SK-N-SH (cell line): Measurements from ENCODE around the gene SOBP. TPM values are rescaled to one million over a fixed set of nuclear protein-coding genes. Genes with fewer than 3 reads are reported as not detected.
A peak's percentile ranks its signal among the peaks of the same experiment; 100 is the strongest.

ENCODE experiments used
- CTCF ChIA-PET: fragments of 300-600, 350-600 bp; formaldehyde crosslinking; extraction: SDS; loops from one replicate; lab custom pipeline; 2021; lab: Yijun Ruan, JAX
- POLR2A ChIA-PET: fragments of 350-600 bp; sonication (Branson Sonifier 250); formaldehyde crosslinking; extraction: SDS; loops from one replicate; lab custom pipeline; 2020; ENCODE audit warnings: antibody characterized with exemption, inconsistent platforms; lab: Yijun Ruan, JAX
- DNase-seq: peaks from one replicate; pipeline ENCODE4 v3.0.0; 2012
- H2AFZ ChIP-seq: fragments of 200-600 bp; sonication (generic); 2 replicates; pipeline ENCODE4 v1.8.1; 2016; ENCODE audit warnings: antibody characterized with exemption, mild to moderate bottlenecking, low read depth
- H3F3A ChIP-seq: fragments of 200-600 bp; sonication (generic); replicated peaks from 2 replicates; pipeline ENCODE3; 2016; ENCODE audit warnings: antibody characterized with exemption, mild to moderate bottlenecking; ENCODE audit not compliant: insufficient read depth
- H3K27ac ChIP-seq, 2 experiments: fragments of 200-500 bp in 1 of 2; fragments of 200-600 bp in 1 of 2; sonication (Bioruptor generic) in 1 of 2; sonication (generic), shearing (Covaris generic) in 1 of 2; 2 replicates each; pipeline versions ENCODE4 v1.5.1 to v1.6.1; 2014 to 2016; ENCODE audit warnings: low read depth in 2 of 2, inconsistent platforms in 1 of 2, low read length in 1 of 2, mild to moderate bottlenecking in 1 of 2, mixed read lengths in 1 of 2
- H3K27me3 ChIP-seq: fragments of 200-600 bp; sonication (generic), shearing (Covaris generic); 2 replicates; pipeline ENCODE4 v1.6.1; 2016; ENCODE audit warnings: mixed run types; ENCODE audit not compliant: insufficient read depth
- H3K36me3 ChIP-seq, 2 experiments: fragments of 200-500 bp in 1 of 2; fragments of 200-600 bp in 1 of 2; sonication (Bioruptor generic) in 1 of 2; sonication (generic) in 1 of 2; replicated peaks in 1 of 2; 2 replicates each; pipeline versions ENCODE3 to v1.5.1; 2014 to 2016; ENCODE audit warnings: low read length in 1 of 2, mild to moderate bottlenecking in 1 of 2; ENCODE audit not compliant: insufficient read depth in 2 of 2, control insufficient read depth in 1 of 2
- H3K4me1 ChIP-seq, 2 experiments: fragments of 200-500 bp in 1 of 2; fragments of 200-600 bp in 1 of 2; sonication (Bioruptor generic) in 1 of 2; sonication (generic), shearing (Covaris generic) in 1 of 2; 2 replicates each; pipeline versions ENCODE4 v1.5.1 to v1.6.1; 2014 to 2016; ENCODE audit warnings: low read depth in 1 of 2, low read length in 1 of 2, mixed run types in 1 of 2; ENCODE audit not compliant: insufficient read depth in 2 of 2, control insufficient read depth in 1 of 2
- H3K4me2 ChIP-seq: fragments of 200-600 bp; sonication (generic), shearing (Covaris generic); 2 replicates; pipeline ENCODE4 v1.6.1; 2017; ENCODE audit warnings: mixed run types
- H3K4me3 ChIP-seq, 2 experiments: fragments of 200-500 bp in 1 of 2; fragments of 200-600 bp in 1 of 2; sonication (Bioruptor generic) in 1 of 2; sonication (generic), shearing (Covaris generic) in 1 of 2; 2 replicates each; pipeline versions ENCODE4 v1.5.1 to v1.8.1; 2014 to 2016; ENCODE audit warnings: low read depth in 2 of 2, inconsistent platforms in 1 of 2, low read length in 1 of 2, mild to moderate bottlenecking in 1 of 2, mixed read lengths in 1 of 2, moderate library complexity in 1 of 2
- H3K79me2 ChIP-seq: fragments of 200-600 bp; sonication (generic); 2 replicates; pipeline ENCODE4 v1.8.1; 2017; ENCODE audit warnings: mild to moderate bottlenecking; ENCODE audit not compliant: insufficient read depth
- H3K9ac ChIP-seq: fragments of 200-600 bp; sonication (generic); 2 replicates; pipeline ENCODE4 v1.6.1; 2017; ENCODE audit warnings: mixed run types
- H3K9me2 ChIP-seq: fragments of 200-600 bp; sonication (generic); 2 replicates; pipeline ENCODE4 v1.6.1; 2017; ENCODE audit warnings: mixed run types
- H3K9me3 ChIP-seq: fragments of 200-600 bp; sonication (generic); 2 replicates; pipeline ENCODE4 v1.6.1; 2017; ENCODE audit warnings: mixed run types, mild to moderate bottlenecking, moderate library complexity
- H4K20me1 ChIP-seq: fragments of 200-600 bp; sonication (generic); 2 replicates; pipeline ENCODE4 v1.6.1; 2017; ENCODE audit warnings: mild to moderate bottlenecking, mixed run types; ENCODE audit not compliant: insufficient read depth
- CHD2 ChIP-seq: fragments of 150-350 bp; IDR thresholded peaks from 2 replicates; pipeline ENCODE4 v1.6.1; 2018; ENCODE audit warnings: low read length; ENCODE audit not compliant: partially characterized antibody
- FOSL2 ChIP-seq: IDR thresholded peaks from 2 replicates; pipeline ENCODE4 v1.4.0; 2012; ENCODE audit warnings: low read depth, mild to moderate bottlenecking, moderate library complexity, borderline replicate concordance
- GABPA ChIP-seq: IDR thresholded peaks from 2 replicates; pipeline ENCODE4 v1.4.0; 2012; ENCODE audit warnings: low read depth, mild to moderate bottlenecking
- JUND ChIP-seq: IDR thresholded peaks from 2 replicates; pipeline ENCODE4 v1.4.0; 2012
- MAX ChIP-seq: IDR thresholded peaks from 2 replicates; pipeline ENCODE4 v1.4.0; 2012; ENCODE audit warnings: low read depth
- MXI1 ChIP-seq: IDR thresholded peaks from 2 replicates; pipeline ENCODE4 v1.6.1; 2012; ENCODE audit warnings: mild to moderate bottlenecking, low read depth, low read length, improper control_type of control experiment
- NRF1 ChIP-seq: IDR thresholded peaks from 2 replicates; pipeline ENCODE4 v1.6.1; 2012; ENCODE audit warnings: low read depth, mild to moderate bottlenecking, low read length
- RCOR1 ChIP-seq: fragments of 150-350 bp; IDR thresholded peaks from 2 replicates; pipeline ENCODE4 v1.6.1; 2017; ENCODE audit warnings: antibody characterized with exemption, low read length
- REST ChIP-seq: IDR thresholded peaks from 2 replicates; pipeline ENCODE4 v1.6.1; 2012; ENCODE audit warnings: mild to moderate bottlenecking, low read depth, low read length, moderate library complexity
- TEAD4 ChIP-seq: IDR thresholded peaks from 2 replicates; pipeline ENCODE4 v1.4.0; 2012; ENCODE audit warnings: mild to moderate bottlenecking, borderline replicate concordance; ENCODE audit not compliant: insufficient read depth
- YY1 ChIP-seq: IDR thresholded peaks from 2 replicates; pipeline ENCODE4 v1.4.0; 2012; ENCODE audit warnings: low read depth, mild to moderate bottlenecking
- ZBTB33 ChIP-seq: IDR thresholded peaks from 2 replicates; pipeline ENCODE4 v1.4.0; 2012; ENCODE audit warnings: low read depth, borderline replicate concordance
- WGBS: methylation state at CpG from one replicate; pipeline ENCODE4 v1.1.6; 2017; ENCODE audit warnings: low lambda C conversion rate; 5-methylcytosine and 5-hydroxymethylcytosine counted together
- polyA plus RNA-seq, 3 experiments: library from polyadenylated mRNA; depleted of rRNA; stranded (reverse); fragments of >200 nt; gene quantifications; 2 replicates each; pipeline ENCODE4 v1.2.3, GENCODE V29; 2012

The SOBP gene
- polyA plus RNA-seq, 1 of the 3 experiments (the other 2 are of a cell fraction), result 0.61 TPM

DNA sequence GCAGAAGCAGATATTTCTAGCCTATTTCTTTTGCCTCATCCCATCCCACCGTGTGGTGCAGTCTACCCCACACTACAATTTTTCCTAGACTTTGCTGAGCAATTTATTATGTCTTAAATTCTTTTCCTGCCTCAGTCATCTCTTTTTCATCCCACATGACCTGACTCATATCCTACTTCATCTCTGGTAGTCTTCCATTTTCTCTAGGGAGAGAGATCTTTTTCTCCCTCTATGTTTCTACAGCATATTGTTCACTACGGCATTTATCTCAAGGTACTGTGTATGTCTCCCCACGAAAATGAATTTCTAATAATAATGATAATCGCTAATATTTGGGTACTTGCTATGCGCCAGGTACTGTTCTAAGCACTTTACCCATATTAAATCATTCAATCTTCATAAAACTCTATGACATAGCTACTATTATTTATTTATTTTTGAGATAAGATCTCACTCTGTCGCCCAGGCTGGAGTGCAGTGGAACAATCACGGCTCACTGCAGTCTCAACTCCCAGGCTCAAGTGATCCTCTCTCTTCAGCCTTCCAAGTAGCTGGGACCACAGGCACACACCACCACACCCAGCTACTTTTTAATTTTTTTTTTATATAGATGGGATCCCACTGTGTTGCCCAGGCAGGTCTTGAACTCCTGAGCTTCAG is 46.2 kb upstream of the SOBP start:
- TF ChIP-seq YY1, result no peak
- no peak for TF ChIP-seq MXI1
- TF ChIP-seq RCOR1, result no peak
- TF ChIP-seq CHD2, result no peak
- no peak for TF ChIP-seq NRF1
- no peak for TF ChIP-seq ZBTB33
- ChIA-PET CTCF (interaction anchor here (1.0 to 1.5 kb wide), 2 partner anchors 8 to 15 kb away, joined by 4 to 7 read pairs; partner anchors contain the start of gene PDSS2), POLR2A (no interaction called here)
- Histone ChIP-seq H3F3A (peaks cover 15% of the 10 kb centered on the region), H3K9me3 (no peaks in the 10 kb centered on the region), H3K27me3 (no peaks in the 10 kb centered on the region), H3K9ac (no peak overlapping the region), H3K9me2 (no peaks in the 10 kb centered on the region), H3K4me1 (peaks cover 0 to 8% of the 10 kb centered on the region in 2 experiments; a peak in 1 of 4 replicates), H3K4me2 (peak overlapping the region; percentile 5; the same call in 1 of the 2 replicates), H3K27ac (peak overlapping the region in 1 of 2 experiments; percentile 48; a peak in 2 of 4 replicates), H3K36me3 (no peaks in the 10 kb centered on the region), H3K4me3 (no peak overlapping the region), H2AFZ (no peak overlapping the region), H4K20me1 (no peaks in the 10 kb centered on the region), H3K79me2 (peaks cover 3% of the 10 kb centered on the region; the same call in 1 of the 2 replicates)
- DNase-seq, result no peak
- WGBS, result 63% methylated on average over 7 of the region's 7 CpGs

DNA sequence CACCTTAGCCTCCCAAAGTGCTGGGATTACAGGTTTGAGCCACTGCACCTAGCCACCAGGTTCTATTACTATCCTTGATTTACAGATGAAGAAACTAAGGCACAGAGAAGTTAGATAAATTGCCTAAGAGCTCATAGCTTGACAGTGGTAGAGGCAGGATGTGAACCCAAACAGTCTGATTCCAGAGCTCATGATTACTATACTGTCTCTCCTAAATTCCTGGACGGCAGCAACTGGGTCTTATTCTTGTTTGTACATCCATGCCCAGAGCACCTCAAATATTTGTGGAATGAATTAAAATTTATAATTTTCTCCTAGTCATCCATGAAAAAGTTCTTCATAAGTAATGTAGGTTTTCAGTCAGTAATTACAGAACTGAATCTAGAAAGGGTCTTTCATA is 45.6 kb upstream of the SOBP start:
- WGBS, result 77% methylated on average over 1 of the region's 1 CpG
- Histone ChIP-seq H2AFZ (no peak overlapping the region), H3F3A (peaks cover 15% of the 10 kb centered on the region), H3K9me2 (no peaks in the 10 kb centered on the region), H3K4me2 (peak overlapping the region; percentile 5; the same call in 1 of the 2 replicates), H3K9ac (no peak overlapping the region), H3K4me1 (peaks cover 0 to 8% of the 10 kb centered on the region in 2 experiments; a peak in 1 of 4 replicates), H3K36me3 (no peaks in the 10 kb centered on the region), H4K20me1 (no peaks in the 10 kb centered on the region), H3K9me3 (no peaks in the 10 kb centered on the region), H3K4me3 (no peak overlapping the region), H3K27ac (peak overlapping the region in 1 of 2 experiments; percentile 48; a peak in 2 of 4 replicates), H3K27me3 (no peaks in the 10 kb centered on the region), H3K79me2 (peaks cover 3% of the 10 kb centered on the region; the same call in 1 of the 2 replicates)
- no peak for DNase-seq
- TF ChIP-seq FOSL2, result no peak
- TF ChIP-seq TEAD4, result no peak
- TF ChIP-seq MAX, result no peak
- no peak for TF ChIP-seq GABPA
- no peak for TF ChIP-seq CHD2
- no peak for TF ChIP-seq REST
- TF ChIP-seq JUND, result no peak
- POLR2A ChIA-PET, result no interaction called here
- CTCF ChIA-PET, result interaction anchor here (1.5 kb wide), 1 partner anchor 9 kb away, joined by 7 read pairs; no protein-coding TSS in a partner anchor
